Ectodermal cell (in vitro differentiated cells): Measurements from ENCODE around the gene VSIR.

ENCODE experiments used
- H3K27ac ChIP-seq: 2 replicates; pipeline ENCODE4 v1.7.0; 2013; ENCODE audit warnings: mild to moderate bottlenecking, low read depth, low read length; ENCODE audit not compliant: insufficient read depth, poor library complexity, severe bottlenecking
- H3K27me3 ChIP-seq: 2 replicates; pipeline ENCODE4 v1.7.0; 2013; ENCODE audit warnings: mild to moderate bottlenecking, low read length; ENCODE audit not compliant: insufficient read depth, control insufficient read depth, poor library complexity, severe bottlenecking
- H3K36me3 ChIP-seq: one replicate; pipeline ENCODE4 v1.7.0; 2013; ENCODE audit warnings: low read length; ENCODE audit not compliant: control insufficient read depth, insufficient read depth
- H3K4me1 ChIP-seq: one replicate; pipeline ENCODE4 v1.7.0; 2013; ENCODE audit warnings: low read length; ENCODE audit not compliant: control insufficient read depth, insufficient read depth
- H3K4me3 ChIP-seq: 2 replicates; pipeline ENCODE4 v1.7.0; 2013; ENCODE audit warnings: low read depth, low read length, control low read depth; ENCODE audit not compliant: insufficient read depth
- H3K9me3 ChIP-seq: 2 replicates; pipeline ENCODE4 v1.7.0; 2013; ENCODE audit warnings: mild to moderate bottlenecking, low read length, moderate library complexity; ENCODE audit not compliant: control insufficient read depth
- WGBS, 2 experiments: methylation state at CpG; one replicate each; pipeline ENCODE4 v1.1.7; 2013; ENCODE audit warnings: missing lambda C conversion rate in 2 of 2; 5-methylcytosine and 5-hydroxymethylcytosine counted together

VSIR gene

DNA sequence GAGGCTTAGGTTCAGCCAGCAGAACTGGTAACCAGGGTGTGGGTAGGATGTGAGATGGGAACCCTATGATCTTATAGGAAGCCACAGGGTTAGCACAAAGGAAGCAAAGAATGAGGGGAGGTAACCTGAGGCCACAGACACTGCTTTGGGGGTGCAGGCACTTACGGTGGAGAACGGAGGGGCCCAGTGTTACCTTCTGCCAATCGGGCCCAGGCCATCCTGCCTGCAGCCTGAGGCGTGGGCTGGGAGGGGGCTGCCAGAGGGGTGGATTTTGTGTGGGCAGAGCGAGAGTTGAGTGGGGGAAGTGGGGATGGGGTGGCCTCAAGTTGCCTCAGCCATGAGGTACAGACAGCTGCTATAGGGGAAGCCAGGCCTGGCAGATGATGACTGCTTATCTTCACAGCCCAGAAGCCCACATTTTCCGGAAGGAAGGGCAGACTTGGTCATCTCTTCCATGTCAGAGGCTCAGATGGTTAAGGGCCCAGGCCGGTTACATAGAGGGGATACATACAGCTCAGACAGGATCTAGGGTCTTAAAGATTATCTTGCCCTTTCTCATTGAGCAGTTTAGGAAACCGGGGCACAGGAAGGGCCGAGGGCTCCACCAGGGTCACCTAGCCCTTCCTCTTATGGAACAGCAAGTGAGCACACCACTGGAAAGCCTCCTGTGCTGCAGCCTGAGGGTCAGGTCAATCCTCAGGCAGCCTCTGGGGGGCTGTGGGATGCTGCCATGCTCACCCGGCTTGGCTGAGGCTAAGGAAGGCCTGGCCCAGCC, 24.4 kb upstream of the VSIR start:
- no peaks in the 10 kb centered on the region for H3K9me3 ChIP-seq
- H3K36me3 ChIP-seq: no peaks in the 10 kb centered on the region
- H3K27ac ChIP-seq: no peak overlapping the region
- WGBS, 2 experiments: 87 to 89% methylated on average over 10 of the region's 10 CpGs
- no peaks in the 10 kb centered on the region for H3K4me1 ChIP-seq
- H3K4me3 ChIP-seq: no peak overlapping the region
- no peaks in the 10 kb centered on the region for H3K27me3 ChIP-seq

DNA sequence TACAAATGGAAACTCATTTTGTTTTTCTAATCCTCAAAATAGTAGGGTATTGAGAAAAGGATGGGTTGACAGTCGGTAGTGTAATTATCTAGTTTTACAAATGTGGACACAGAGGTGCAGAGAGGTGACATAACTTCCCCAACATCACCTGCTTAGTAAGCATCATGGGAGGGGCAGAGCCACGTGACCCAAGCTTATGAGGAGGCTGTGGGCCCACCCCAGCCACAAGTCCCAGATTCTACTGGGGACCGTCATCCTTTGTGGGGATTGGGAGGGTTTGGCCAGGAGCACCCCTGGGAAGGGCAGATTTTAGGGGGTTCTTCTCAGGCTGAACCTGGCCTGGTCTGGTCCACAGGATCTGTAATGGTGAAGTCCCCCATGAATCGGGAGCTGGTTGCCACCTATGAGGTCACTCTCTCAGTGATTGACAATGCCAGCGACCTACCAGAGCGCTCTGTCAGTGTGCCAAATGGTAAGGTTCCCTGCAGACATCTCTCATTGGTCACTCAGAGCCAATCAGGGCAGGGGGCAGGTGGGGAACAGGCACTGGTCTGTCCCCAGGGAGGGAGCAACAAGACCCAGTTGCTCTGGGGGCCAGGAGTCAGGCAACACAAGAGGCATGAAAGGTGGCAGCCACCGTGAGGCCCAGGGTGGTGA, 23.6 kb upstream of the VSIR start:
- H3K9me3 ChIP-seq: no peaks in the 10 kb centered on the region
- no peak overlapping the region for H3K27ac ChIP-seq
- H3K4me1 ChIP-seq: no peaks in the 10 kb centered on the region
- no peak overlapping the region for H3K4me3 ChIP-seq
- H3K27me3 ChIP-seq: no peaks in the 10 kb centered on the region
- 86 to 89% methylated on average over 7 of the region's 7 CpGs for WGBS, 2 experiments
- no peaks in the 10 kb centered on the region for H3K36me3 ChIP-seq

DNA sequence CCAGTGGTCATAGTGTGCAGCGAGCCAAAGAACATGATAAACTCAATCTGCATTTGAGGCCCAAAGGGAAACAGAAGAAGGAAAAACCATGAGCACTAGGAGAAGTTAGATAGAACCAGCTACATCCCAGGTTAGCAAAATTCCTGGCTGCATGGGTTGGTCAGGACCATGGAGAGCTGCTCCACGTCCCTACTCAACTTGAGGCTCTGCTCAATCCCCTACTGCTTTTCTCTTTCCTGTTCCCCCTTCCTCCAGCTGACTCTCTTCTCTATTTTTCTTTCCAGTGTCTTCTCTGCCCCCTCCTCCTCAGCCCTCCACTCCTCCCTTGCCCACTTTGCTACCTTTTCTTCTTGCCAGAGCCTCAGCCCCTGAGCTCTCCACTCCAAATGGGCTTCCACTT, 21.9 kb upstream of the VSIR start:
- H3K27ac ChIP-seq: no peak overlapping the region
- H3K4me1 ChIP-seq: no peaks in the 10 kb centered on the region
- WGBS, 2 experiments: 16 to 18% methylated on average over 2 of the region's 2 CpGs
- no peaks in the 10 kb centered on the region for H3K36me3 ChIP-seq
- no peaks in the 10 kb centered on the region for H3K27me3 ChIP-seq
- H3K9me3 ChIP-seq: no peaks in the 10 kb centered on the region
- no peak overlapping the region for H3K4me3 ChIP-seq

DNA sequence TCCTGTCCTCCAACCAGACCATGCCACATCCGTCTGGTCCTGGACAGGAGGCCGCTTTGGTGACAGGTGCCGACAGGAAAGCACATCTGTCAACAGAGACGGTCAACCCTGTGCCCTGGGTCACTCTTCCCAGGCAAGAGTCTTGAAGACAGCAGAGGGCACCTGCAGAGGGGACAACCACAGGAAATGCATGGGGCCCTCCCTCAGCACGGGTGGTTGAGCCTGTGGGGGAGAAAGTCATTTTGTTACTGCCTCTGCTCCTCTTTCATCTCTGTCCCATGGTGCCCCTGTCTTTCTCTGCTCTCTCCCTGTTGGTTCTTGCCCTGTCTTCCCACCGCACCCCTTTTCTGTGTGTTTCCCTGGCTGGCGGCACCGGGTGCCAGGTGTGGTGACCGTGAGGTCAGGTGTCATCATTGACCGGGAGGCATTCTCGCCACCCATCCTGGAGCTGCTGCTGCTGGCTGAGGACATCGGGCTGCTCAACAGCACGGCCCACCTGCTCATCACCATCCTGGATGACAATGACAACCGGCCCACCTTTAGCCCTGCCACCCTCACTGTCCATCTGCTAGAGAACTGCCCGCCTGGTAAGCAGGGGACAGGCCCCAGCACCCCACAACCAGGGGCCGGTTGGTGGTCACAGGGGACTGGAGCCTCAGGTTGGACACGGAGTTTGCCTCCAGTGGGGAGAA, 17.6 kb upstream of the VSIR start:
- H3K4me3 ChIP-seq: no peak overlapping the region
- no peak overlapping the region for H3K27ac ChIP-seq
- WGBS, 2 experiments: 88 to 91% methylated on average over 17 of the region's 17 CpGs
- H3K36me3 ChIP-seq: no peaks in the 10 kb centered on the region
- no peaks in the 10 kb centered on the region for H3K4me1 ChIP-seq
- no peaks in the 10 kb centered on the region for H3K9me3 ChIP-seq
- no peaks in the 10 kb centered on the region for H3K27me3 ChIP-seq

DNA sequence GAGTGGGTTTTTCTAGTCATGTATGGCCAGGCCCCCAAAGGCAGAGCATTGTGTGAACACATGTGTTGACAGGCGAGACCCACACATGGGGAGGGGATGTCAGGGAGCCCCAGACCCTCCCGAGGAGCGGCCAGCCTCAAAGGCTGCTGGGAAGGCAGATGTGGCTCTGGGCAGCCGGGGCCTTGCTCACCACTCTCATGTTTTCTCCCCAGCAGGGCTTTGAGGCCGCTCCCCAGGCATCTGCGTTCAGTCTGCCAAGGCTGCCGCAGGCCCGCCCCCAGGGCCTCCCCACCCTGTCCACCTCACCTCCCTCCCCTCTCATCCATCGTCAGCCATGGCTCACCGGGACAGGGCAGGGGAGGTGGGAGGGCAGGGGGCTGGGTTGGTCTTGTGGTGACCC, 16.6 kb upstream of the VSIR start:
- H3K9me3 ChIP-seq: no peaks in the 10 kb centered on the region
- H3K36me3 ChIP-seq: no peaks in the 10 kb centered on the region
- H3K4me3 ChIP-seq: no peak overlapping the region
- no peak overlapping the region for H3K27ac ChIP-seq
- no peaks in the 10 kb centered on the region for H3K4me1 ChIP-seq
- H3K27me3 ChIP-seq: no peaks in the 10 kb centered on the region
- 87 to 88% methylated on average over 7 to 10 of the region's 10 CpGs for WGBS, 2 experiments

DNA sequence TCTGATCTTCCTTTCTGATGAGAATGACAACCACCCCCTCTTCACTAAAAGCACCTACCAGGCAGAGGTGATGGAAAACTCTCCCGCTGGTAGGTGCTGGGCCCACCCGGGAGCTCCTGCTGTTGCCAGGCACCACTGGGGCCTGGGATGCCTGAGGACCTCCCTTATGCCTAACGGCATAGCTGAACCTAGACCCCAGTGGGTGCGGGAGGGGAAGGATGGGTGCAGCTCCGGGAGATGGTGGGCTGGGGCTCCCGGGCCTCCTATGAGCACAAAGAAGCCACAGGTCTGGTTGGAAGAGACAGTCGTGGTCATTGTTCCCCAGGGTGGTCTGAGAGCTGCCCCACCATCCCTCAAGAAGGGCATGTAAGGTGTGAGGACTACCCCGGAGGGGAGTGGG, 15.6 kb upstream of the VSIR start:
- no peaks in the 10 kb centered on the region for H3K9me3 ChIP-seq
- no peaks in the 10 kb centered on the region for H3K27me3 ChIP-seq
- H3K4me1 ChIP-seq: no peaks in the 10 kb centered on the region
- no peak overlapping the region for H3K27ac ChIP-seq
- no peak overlapping the region for H3K4me3 ChIP-seq
- H3K36me3 ChIP-seq: no peaks in the 10 kb centered on the region
- WGBS, 2 experiments: 88 to 95% methylated on average over 8 of the region's 8 CpGs

DNA sequence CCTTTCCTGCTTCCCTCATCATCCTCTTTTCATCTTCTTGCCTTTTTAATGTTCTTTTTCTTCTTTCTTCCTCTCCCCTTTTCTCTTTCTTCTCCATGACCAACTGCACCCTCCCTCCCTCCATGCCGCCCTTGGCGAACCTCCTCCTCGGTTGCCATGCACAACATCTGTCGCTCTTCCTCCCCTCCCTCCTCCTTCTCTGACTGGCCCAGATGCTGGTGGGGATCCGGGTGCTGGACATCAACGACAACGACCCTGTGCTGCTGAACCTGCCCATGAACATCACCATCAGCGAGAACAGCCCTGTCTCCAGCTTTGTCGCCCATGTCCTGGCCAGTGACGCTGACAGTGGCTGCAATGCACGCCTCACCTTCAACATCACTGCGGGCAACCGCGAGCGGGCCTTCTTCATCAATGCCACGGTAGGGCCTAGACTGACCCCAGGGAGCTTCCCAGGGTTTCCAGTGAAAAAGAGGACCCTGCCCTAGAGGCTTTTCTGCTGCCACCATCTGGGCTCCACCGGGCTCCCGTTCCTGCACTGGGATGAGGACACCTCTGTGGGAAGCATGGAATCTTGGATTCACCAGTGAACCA, 11.5 kb upstream of the VSIR start:
- no peak overlapping the region for H3K4me3 ChIP-seq
- 91 to 93% methylated on average over 18 of the region's 18 CpGs for WGBS, 2 experiments

DNA sequence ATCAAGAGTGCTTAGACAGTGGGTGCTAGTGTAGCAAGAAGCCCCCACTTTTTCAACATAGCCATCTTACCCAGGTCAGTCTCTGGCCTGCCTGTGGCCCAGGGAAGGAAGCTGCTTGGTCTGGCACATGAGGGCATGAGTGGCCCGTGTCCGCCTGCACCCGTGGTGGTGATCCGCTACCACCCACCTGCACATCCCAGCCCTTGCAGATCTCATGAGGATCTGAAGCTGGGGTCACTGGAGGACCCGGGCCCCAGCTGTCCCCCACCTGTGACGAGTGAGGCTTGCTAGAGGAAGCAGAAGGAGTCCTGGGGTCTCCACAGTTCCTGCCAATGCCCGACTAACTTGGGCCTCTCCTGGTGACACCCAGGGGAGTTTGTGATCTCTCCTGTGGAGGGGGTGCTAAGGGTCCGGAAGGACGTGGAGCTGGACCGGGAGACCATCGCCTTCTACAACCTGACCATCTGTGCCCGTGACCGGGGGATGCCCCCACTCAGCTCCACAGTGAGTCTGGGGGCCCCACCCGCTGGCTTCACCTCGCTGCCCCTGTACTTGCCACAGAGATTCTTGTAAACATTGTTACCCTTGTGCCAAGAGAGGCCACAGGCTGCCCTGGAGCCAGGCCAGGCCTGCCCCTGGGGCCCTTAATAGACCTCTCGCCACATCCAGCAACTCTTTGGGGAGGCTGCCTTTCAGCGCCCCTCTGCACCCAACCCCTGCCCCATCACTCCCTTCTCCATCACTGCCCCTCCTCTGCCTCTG, 10.8 kb upstream of the VSIR start:
- no peak overlapping the region for H3K4me3 ChIP-seq
- 92% methylated on average over 17 of the region's 17 CpGs for WGBS, 2 experiments
- no peak overlapping the region for H3K27ac ChIP-seq
- H3K4me1 ChIP-seq: no peaks in the 10 kb centered on the region
- H3K9me3 ChIP-seq: no peaks in the 10 kb centered on the region
- H3K36me3 ChIP-seq: no peaks in the 10 kb centered on the region
- H3K27me3 ChIP-seq: no peaks in the 10 kb centered on the region

More for the DNA sequence above, 11.5 kb upstream of the VSIR start:
- H3K27me3 ChIP-seq: no peaks in the 10 kb centered on the region
- no peaks in the 10 kb centered on the region for H3K9me3 ChIP-seq
- no peaks in the 10 kb centered on the region for H3K36me3 ChIP-seq
- no peak overlapping the region for H3K27ac ChIP-seq
- no peaks in the 10 kb centered on the region for H3K4me1 ChIP-seq

DNA sequence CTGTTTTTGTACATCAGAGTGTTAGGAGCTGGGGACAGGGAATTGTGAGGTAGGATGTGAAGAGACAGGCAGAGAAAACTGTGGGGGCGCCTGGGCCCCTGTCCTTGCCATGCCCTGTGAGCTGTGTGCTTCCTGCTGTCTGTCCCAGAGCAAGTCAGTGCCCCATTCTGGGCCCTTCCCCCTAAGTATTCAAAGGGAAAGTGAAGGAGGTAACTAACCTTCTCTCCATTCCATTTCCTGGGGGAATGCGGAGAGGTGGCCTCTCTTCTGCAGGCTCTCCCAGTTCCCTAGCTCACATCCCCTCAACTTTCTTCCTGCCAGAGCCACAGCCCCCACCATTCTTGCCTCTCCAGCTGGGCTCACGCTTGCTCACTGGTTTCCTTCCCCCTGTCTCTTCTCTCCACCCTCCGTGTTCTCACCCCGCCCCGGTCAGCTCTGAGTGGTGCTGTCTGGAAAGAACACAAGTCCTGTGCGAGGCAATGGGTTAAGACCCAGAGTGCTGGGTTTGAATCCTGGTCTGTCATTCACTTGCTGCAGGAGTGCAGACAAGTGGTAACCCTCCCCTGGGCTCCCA, 9.7 kb upstream of the VSIR start:
- WGBS, 2 experiments: 60 to 64% methylated on average over 7 of the region's 7 CpGs
- H3K36me3 ChIP-seq: no peaks in the 10 kb centered on the region
- no peak overlapping the region for H3K27ac ChIP-seq
- no peaks in the 10 kb centered on the region for H3K27me3 ChIP-seq
- no peaks in the 10 kb centered on the region for H3K9me3 ChIP-seq
- no peak overlapping the region for H3K4me3 ChIP-seq
- H3K4me1 ChIP-seq: no peaks in the 10 kb centered on the region
